HCT116 (cell line): ENCODE results near the gene CXXC5. TPM values are rescaled to one million over a fixed set of nuclear protein-coding genes. Genes with fewer than 3 reads are reported as not detected.

ENCODE experiments used
- ATAC-seq: fragments of 200-7000 bp; cut with Tn5 transposase; 2 replicates; pipeline ENCODE4 v1.9.1; 2020; ENCODE audit warnings: mild to moderate bottlenecking, moderate library complexity
- BruUV-seq: library from RNA; stranded (reverse); fragments of 400-500 nt; replicated peaks from 2 replicates; lab custom pipeline; 2021; lab: Mats Ljungman, UMichigan
- CTCF ChIA-PET: fragments of 300-600 bp; sonication (Branson Sonifier 250); formaldehyde crosslinking; loops from one replicate; lab custom pipeline; 2021; ENCODE audit warnings: antibody characterized with exemption; lab: Charles Lee
- POLR2A ChIA-PET: fragments of 300-600, 350-600 bp; sonication (Branson Sonifier 250); formaldehyde crosslinking; loops from one replicate; lab custom pipeline; 2021; ENCODE audit warnings: antibody characterized with exemption; lab: Charles Lee
- RAD21 ChIA-PET, 2 experiments: fragments of 300-600 bp; sonication (Branson Sonifier 250); formaldehyde crosslinking; loops; one replicate each; lab custom pipeline; 2023; ENCODE audit warnings: low total read pairs in 2 of 2; ENCODE audit not compliant: uncharacterized antibody in 2 of 2, unreplicated experiment in 2 of 2, low non-redundant PET in 1 of 2; lab: Charles Lee
- DNase-seq: peaks from one replicate; pipeline ENCODE4 v3.0.0-alpha.2; 2010; ENCODE audit warnings: low read depth, low spot score
- H2AFZ ChIP-seq: fragments of 200-600 bp; shearing (Covaris generic), sonication (generic); 2 replicates; pipeline ENCODE4 v1.6.1; 2017; ENCODE audit warnings: low read depth, mixed run types, mixed read lengths, antibody characterized with exemption, low read length; ENCODE audit not compliant: poor library complexity, severe bottlenecking
- H3K27ac ChIP-seq: 2 replicates; pipeline ENCODE4 v1.5.1; 2012; ENCODE audit warnings: low read depth, low read length
- H3K27me3 ChIP-seq: fragments of 200-600 bp; sonication (generic); 2 replicates; pipeline ENCODE4 v1.6.1; 2016; ENCODE audit warnings: mixed run types, low read length, mixed read lengths; ENCODE audit not compliant: insufficient read depth
- H3K36me3 ChIP-seq, 2 experiments: fragments of 200-500 bp in 1 of 2; fragments of 200-600 bp in 1 of 2; sonication (Bioruptor generic) in 1 of 2; sonication (generic) in 1 of 2; 2 replicates each; pipeline versions ENCODE4 v1.5.1 to v1.6.1; 2014 to 2016; ENCODE audit warnings: low read length in 2 of 2, inconsistent platforms in 1 of 2, mixed read lengths in 1 of 2, mixed run types in 1 of 2; ENCODE audit not compliant: insufficient read depth in 2 of 2, control insufficient read depth in 1 of 2
- H3K4me1 ChIP-seq, 2 experiments: fragments of 200-600 bp in 1 of 2; sonication (generic) in 1 of 2; 2 replicates each; pipeline versions ENCODE4 v1.5.1 to v1.6.1; 2012 to 2017; ENCODE audit warnings: low read length in 2 of 2, inconsistent platforms in 1 of 2, mild to moderate bottlenecking in 1 of 2, mixed read lengths in 1 of 2, mixed run types in 1 of 2, moderate library complexity in 1 of 2; ENCODE audit not compliant: insufficient read depth in 2 of 2, control insufficient read depth in 1 of 2
- H3K4me2 ChIP-seq: fragments of 200-600 bp; sonication (generic); 2 replicates; pipeline ENCODE4 v1.6.1; 2017; ENCODE audit warnings: mixed run types, low read length, mixed read lengths
- H3K4me3 ChIP-seq, 2 experiments: fragments of 200-600 bp in 1 of 2; sonication (generic) in 1 of 2; replicated peaks in 1 of 2; 2 replicates each; pipeline ENCODE4 v1.5.1; 2011 to 2016; ENCODE audit warnings: low read length in 2 of 2, control low read depth in 1 of 2, low read depth in 1 of 2, mild to moderate bottlenecking in 1 of 2, mixed read lengths in 1 of 2, mixed run types in 1 of 2
- H3K79me2 ChIP-seq: fragments of 200-600 bp; sonication (generic); 2 replicates; pipeline ENCODE4 v1.6.1; 2017; ENCODE audit warnings: mild to moderate bottlenecking, mixed run types, low read length, moderate library complexity, mixed read lengths; ENCODE audit not compliant: insufficient read depth
- H3K9ac ChIP-seq: fragments of 200-600 bp; sonication (generic); 2 replicates; pipeline ENCODE4 v1.6.1; 2016; ENCODE audit warnings: low read length, mixed read lengths
- H3K9me2 ChIP-seq: fragments of 200-600 bp; sonication (generic), shearing (Covaris generic); 2 replicates; pipeline ENCODE4 v1.6.1; 2017; ENCODE audit warnings: mixed run types, mild to moderate bottlenecking, moderate library complexity; ENCODE audit not compliant: insufficient read depth
- H3K9me3 ChIP-seq, 2 experiments: fragments of 200-500 bp in 1 of 2; fragments of 200-600 bp in 1 of 2; sonication (Bioruptor generic) in 1 of 2; sonication (generic) in 1 of 2; 2 replicates each; pipeline ENCODE4 v1.6.1; 2014 to 2017; ENCODE audit warnings: low read length in 2 of 2, mixed read lengths in 2 of 2, inconsistent platforms in 1 of 2, low read depth in 1 of 2, mild to moderate bottlenecking in 1 of 2, mixed run types in 1 of 2, moderate library complexity in 1 of 2; ENCODE audit not compliant: control insufficient read depth in 1 of 2, insufficient read depth in 1 of 2
- H4K20me1 ChIP-seq: fragments of 200-600 bp; sonication (generic), shearing (Covaris generic); 2 replicates; pipeline ENCODE4 v1.6.1; 2017; ENCODE audit warnings: mixed run types, mild to moderate bottlenecking, moderate library complexity; ENCODE audit not compliant: insufficient read depth
- CEBPB ChIP-seq: IDR thresholded peaks from 2 replicates; pipeline ENCODE4 v1.6.1; 2012; ENCODE audit warnings: low read depth
- EZH2 ChIP-seq: fragments of 200-600 bp; sonication (generic); IDR thresholded peaks from 2 replicates; pipeline ENCODE4 v1.6.1; 2017; ENCODE audit warnings: antibody characterized with exemption, mixed run types
- POLR2AphosphoS5 ChIP-seq: IDR thresholded peaks from 2 replicates; pipeline ENCODE4 v1.6.1; 2011; ENCODE audit warnings: mild to moderate bottlenecking, low read depth, low read length, moderate library complexity
- SIN3A ChIP-seq: IDR thresholded peaks from 2 replicates; pipeline ENCODE4 v1.6.1; 2012; ENCODE audit warnings: low read depth
- TCF7L2 ChIP-seq: IDR thresholded peaks from 2 replicates; pipeline ENCODE4 v1.7.0; 2011; ENCODE audit warnings: borderline replicate concordance, inconsistent platforms; ENCODE audit not compliant: insufficient read depth, insufficient read length; ENCODE audit errors: extremely low read depth
- ZFX ChIP-seq: fragments of 450-650 bp; IDR thresholded peaks from 2 replicates; pipeline ENCODE4 v1.6.1; 2017
- ZNF274 ChIP-seq: fragments of 200-500 bp; sonication (Bioruptor generic); IDR thresholded peaks from 2 replicates; pipeline ENCODE4 v1.6.1; 2014; ENCODE audit warnings: mild to moderate bottlenecking, low read depth, low read length, inconsistent platforms
- intact Hi-C: fragments of 100-400 bp; cut with micrococcal nuclease; formaldehyde crosslinking; loops from 2 replicates; pipeline ENCODE4 v1.10.0; 2022
- total RNA-seq: library from RNA; stranded (reverse); gene quantifications from one replicate; pipeline ENCODE4 v1.2.1, GENCODE V29; 2021; ENCODE audit not compliant: unreplicated experiment

The CXXC5 gene
- total RNA-seq, 1 experiment from 2014 or later, result 43.1 TPM

- no TSS peak for BruUV-seq
- no peaks in the 10 kb centered on the region for H3K79me2 ChIP-seq
- intact Hi-C loops, result loop anchor here (1.0 to 10.0 kb wide), 2 partner anchors 10 to 207 kb away; partner anchors contain the start of gene CXXC5
- DNase-seq (no peak), ATAC-seq (peak; percentile 45)
- no peaks in the 10 kb centered on the region for H4K20me1 ChIP-seq
- peaks cover 63 to 84% of the 10 kb centered on the region in 2 experiments for H3K4me1 ChIP-seq
- H3K27ac ChIP-seq, result peak overlapping the region; percentile 55
- no peaks in the 10 kb centered on the region for H3K27me3 ChIP-seq
- ChIA-PET POLR2A (interaction anchor here (2.0 to 4.1 kb wide), 2 partner anchors 11 to 23 kb away, joined by 11 to 62 read pairs; partner anchors contain the start of gene CXXC5), RAD21 (interaction anchor here (0.6 to 3.5 kb wide), 5 partner anchors 10 to 127 kb away, joined by 3 to 31 read pairs (median 4); partner anchors contain the start of gene CXXC5 (in 2 of the 2)), CTCF (interaction anchor here (1.7 to 6.5 kb wide), 4 partner anchors 10 to 128 kb away, joined by 5 to 78 read pairs (median 32); partner anchors contain the start of gene CXXC5)
- TF ChIP-seq ZFX (no peak), POLR2AphosphoS5 (peak; percentile 33), CEBPB (no peak)
- H3K9me2 ChIP-seq, result no peaks in the 10 kb centered on the region
- H3K4me3 ChIP-seq, result peak overlapping the region; percentile 40 to 52
- no peaks in the 10 kb centered on the region for H3K36me3 ChIP-seq
- H2AFZ ChIP-seq, result no peak overlapping the region
- H3K9ac ChIP-seq, result peak overlapping the region; percentile 59
- peak overlapping the region; percentile 82 for H3K4me2 ChIP-seq
- H3K9me3 ChIP-seq, result no peaks in the 10 kb centered on the region
Observed at GRCh38 chr5:139638090-139638735, 9.9 kb upstream of the CXXC5 start.

DNA sequence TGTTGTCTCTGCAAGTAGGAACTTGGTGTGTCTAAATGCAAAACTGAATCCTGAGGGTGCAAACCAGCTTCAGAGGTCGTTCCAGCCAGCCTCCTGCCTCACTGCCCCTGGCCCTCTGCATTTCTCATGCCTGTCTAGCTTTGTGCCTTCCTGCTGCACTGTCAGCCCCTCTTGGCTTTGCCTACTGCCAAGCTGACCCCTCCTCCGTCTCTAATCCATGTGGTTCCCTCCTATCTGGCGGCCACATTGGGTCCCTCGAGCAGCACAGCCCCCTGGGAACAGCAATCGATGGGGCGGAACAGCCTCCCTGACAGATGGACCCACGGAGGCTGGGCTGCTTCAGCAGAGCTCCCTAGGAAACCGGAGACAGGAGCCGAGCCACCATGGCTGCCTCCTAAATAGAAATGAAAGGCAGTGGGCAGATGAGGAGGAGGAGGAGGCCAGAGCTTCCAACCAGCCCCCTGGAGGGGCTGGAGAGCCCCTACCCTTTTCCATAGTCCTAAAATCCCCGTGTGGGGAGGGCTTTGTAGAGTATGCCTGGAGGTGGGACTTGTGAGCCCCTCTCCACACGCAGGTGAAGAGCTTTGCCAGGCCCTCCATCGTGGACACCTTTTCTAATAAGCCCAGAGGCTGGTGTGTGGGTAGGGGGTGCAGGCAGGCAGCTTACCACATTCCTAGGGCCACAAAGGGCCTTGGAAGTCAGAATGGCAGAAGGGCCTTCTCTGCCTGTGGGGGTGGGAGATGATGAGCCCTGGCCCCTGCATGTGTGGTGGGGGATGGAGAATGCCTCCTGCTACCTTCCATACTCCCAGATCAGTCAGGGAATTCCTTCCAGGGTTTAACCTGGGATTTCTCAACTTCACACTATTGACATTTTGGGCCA is 9.2 kb upstream of the CXXC5 start:
- Histone ChIP-seq H3K27ac (peak overlapping the region; percentile 55; the same call in 1 of the 2 replicates), H2AFZ (no peak overlapping the region), H3K4me2 (peak overlapping the region; percentile 82), H3K4me3 (no peak overlapping the region), H3K9me3 (no peaks in the 10 kb centered on the region), H3K9ac (peak overlapping the region; percentile 59; the same call in 1 of the 2 replicates), H3K9me2 (no peaks in the 10 kb centered on the region), H3K27me3 (no peaks in the 10 kb centered on the region), H3K36me3 (no peaks in the 10 kb centered on the region), H4K20me1 (no peaks in the 10 kb centered on the region), H3K79me2 (no peaks in the 10 kb centered on the region), H3K4me1 (peaks cover 71 to 92% of the 10 kb centered on the region in 2 experiments)
- ChIA-PET POLR2A (interaction anchor here (2.0 to 4.1 kb wide), 2 partner anchors 10 to 22 kb away, joined by 11 to 62 read pairs; partner anchors contain the start of gene CXXC5), RAD21 (interaction anchor here (0.6 to 3.5 kb wide), 3 partner anchors 9 to 40 kb away, joined by 3 to 31 read pairs (median 16); partner anchors contain the start of gene CXXC5 (in 2 of the 2)), CTCF (interaction anchor here (2.0 to 6.5 kb wide), 2 partner anchors 9 to 51 kb away, joined by 8 to 56 read pairs; partner anchors contain the start of gene CXXC5)
- no peak for ATAC-seq
- no peak for TF ChIP-seq TCF7L2
- TF ChIP-seq EZH2, result no peak
- TF ChIP-seq CEBPB, result no peak
- TF ChIP-seq SIN3A, result no peak
- no peak for TF ChIP-seq ZNF274
- DNase-seq, result no peak
- intact Hi-C loops, result loop anchor here (1.0 to 10.0 kb wide), 2 partner anchors 9 to 206 kb away; partner anchors contain the start of gene CXXC5
- no TSS peak for BruUV-seq
